Stimulated activated CD8-positive, alpha-beta memory T cell treated with anti-CD3 and anti-CD28 coated beads, Interleukin-15, amount 100 ng/mL, for 1 hour (primary cell): ENCODE measurements around the gene TMEM106B.

Experiments used
- DNase-seq: peaks from one replicate; pipeline ENCODE4 v3.0.0-alpha.2; 2020; ENCODE audit warnings: low read depth

Gene TMEM106B

DNA sequence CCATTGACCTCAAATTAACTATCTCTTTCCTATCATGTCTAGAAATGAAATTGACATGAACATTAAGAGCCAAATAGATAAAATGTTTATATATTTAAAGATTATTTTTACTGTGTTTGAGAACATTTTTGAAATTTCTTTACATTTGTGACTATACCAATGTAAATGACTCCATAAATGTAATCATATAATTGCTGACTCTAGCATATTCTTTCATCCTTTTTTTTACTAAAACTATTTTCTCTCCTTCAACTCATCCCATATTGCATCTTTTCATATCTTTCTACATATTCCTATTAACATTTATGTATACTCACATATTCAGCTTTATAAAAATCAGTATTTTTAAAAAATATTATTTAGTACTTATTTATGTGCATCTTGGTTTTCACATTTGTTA is 16.9 kb downstream of the TMEM106B start:
- no peak for DNase-seq

DNA sequence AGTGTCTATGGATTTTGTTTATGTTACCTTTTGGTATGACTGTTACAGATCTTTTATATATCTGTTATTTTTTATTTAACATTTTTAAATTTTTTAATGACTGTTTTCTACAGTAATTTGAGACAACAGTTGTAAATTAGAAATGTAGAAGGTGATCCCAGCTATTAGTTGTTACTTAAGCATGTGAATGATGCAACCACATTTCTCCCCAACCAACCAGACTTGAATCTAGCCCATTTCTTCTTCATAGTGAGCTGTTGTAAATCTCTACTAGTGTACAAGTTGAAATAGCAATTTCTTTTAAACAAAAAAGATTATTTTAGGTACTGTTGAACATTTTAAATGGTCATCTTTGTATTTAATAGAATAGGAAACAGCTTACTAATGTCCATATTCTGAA is 18.0 kb downstream of the TMEM106B start:
- no peak for DNase-seq

DNA sequence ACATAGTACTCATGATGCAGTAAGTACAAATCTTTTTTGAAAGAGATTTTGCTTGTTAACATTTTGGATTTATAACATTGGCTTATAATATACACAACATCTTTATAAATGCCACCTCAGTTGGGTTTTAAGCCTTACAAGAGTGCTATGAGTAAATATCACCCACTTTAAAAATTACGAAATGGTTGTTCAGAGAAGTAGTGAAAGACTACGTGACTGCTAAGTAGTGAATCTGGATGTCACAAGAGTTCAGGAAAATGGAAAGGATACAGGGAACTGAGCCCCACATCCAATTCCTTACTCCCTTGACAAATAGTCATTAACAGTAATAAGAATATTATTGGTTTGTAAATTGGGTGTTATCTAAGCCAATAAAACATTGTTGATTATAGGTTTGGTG is 20.0 kb downstream of the TMEM106B start:
- DNase-seq: no peak

DNA sequence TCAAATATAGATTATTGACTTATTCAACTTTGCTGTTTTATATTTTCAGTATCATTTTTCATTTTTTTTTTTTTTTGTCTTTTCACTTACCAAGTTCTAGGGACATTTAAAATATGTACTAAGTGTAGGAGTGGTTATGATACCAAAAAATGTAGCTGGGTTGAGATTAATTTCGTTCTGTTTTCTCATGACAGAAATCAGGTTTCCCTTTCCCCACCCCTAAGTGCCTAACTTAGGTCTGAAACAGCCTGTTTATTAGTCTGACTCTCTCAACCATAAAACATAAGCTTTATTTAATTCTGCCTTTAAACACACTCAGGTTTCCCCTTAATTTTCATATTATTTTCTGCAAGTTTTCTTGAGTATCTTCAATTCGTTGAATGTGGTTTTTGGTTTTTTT is 22.1 kb downstream of the TMEM106B start:
- DNase-seq: no peak

DNA sequence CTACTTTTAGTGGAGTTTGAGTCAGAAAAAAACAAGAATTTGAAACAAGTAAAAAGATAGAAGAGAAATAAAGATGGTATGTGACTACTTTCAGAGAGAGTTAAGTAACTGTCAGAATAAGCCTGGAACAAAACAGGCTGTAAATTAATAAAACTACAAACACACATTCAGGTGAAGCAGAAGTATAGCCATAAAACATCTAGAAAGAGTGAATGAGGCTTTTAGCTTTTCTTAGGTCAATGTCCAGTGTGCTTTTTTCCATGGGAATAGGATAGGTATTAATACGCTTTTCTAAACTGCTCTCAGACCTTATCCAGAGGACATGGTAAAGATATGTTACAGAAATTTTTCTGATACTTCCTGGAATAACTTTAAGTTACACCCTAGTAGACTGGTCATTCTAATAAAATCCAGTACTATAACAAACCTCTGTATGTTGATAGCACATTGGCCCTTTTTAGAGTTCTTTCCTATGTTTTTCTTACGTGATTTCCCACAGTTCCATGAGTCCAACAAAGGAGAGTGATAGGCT is 23.3 kb downstream of the TMEM106B start:
- DNase-seq: no peak

DNA sequence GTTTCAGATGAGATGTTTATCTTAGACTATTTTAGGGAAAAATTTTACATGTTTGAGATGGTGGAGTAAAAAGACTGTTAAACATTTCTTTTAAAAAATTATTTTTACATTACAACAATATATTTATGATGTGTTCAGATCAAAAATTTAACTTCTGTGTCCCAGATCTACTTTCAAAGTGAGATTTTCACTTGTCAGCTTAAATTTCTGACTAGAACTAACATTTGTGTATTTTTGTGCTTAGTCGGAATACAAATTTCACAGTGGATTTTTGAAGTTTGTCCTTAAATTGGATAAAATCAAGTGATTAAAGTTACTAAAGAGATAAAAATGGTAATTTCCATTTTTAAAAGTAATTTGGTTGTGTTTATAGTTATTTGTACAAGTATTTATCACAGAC is 24.9 kb downstream of the TMEM106B start:
- DNase-seq: no peak

DNA sequence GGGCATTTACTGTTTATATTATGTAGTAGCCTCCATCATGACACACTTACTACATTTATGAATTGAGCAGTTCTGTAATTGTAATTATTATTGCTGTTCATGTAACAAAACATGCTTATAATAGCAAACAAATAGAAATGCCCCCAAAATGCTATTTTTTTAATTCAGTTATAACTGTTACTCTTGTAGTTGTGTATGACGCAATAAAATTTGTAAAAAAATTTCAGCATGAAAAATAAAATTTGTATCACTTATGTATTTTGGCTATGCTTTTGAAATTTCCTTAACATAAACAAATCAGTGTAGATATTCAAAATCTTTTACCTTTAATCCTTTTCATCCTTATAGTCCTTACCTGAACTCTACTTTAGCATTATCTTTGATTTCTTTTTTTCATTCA is 25.9 kb downstream of the TMEM106B start:
- DNase-seq: no peak

DNA sequence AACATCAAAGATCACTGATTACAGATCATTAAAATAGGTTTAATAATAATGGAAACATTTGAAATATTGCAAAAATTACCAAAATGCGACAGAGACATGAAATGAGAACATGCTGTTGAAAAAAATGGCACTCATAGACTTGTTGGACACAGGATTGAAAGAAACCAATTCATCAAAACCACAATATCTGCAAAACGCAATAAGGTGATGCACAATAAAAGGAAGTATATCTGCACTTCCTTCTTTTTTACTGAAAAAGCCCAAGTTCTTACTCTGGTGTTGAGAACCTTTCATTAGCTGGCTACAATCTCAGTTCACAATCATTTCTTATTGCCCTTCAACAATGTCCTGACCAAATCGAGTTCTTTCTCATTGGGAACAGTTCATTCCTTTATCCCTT is 28.7 kb downstream of the TMEM106B start:
- no peak for DNase-seq

DNA sequence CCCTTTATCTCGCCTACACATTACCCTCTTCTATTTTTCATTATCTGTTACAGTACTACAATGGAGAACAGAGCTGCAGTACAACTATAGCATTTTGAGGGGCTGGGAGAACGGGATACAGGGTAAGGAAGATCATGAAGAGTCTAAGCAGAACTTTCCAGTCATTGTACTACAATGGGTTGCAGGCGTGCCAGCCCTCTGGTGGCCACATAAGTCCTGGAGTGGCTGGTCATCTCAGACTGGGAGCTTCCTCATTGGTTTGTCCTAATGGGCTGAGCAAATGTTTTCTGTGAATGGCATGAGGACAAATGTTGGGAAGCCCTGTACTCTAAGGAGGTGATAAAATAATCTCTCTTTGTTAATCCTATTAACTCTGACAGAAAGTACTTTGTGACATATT is 33.0 kb downstream of the TMEM106B start:
- no peak for DNase-seq

DNA sequence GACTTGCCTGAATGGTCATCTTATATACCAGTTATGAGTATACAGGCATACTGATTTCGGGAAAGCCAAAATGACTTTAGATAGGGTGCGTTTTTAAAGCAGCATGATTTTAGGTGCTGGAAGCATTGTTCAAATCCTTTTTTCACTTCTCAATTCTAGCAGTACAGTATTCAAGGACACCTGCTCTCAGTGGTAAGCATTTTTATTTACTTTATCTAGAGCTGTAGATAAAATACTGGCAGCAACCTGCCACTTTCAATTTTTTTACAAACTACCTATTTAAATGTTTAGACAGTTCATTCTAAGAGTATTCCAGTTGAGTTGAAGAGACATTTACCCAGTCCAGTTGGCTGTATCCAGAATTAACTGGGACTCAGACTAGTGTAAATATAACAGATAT is 33.6 kb downstream of the TMEM106B start:
- no peak for DNase-seq

DNA sequence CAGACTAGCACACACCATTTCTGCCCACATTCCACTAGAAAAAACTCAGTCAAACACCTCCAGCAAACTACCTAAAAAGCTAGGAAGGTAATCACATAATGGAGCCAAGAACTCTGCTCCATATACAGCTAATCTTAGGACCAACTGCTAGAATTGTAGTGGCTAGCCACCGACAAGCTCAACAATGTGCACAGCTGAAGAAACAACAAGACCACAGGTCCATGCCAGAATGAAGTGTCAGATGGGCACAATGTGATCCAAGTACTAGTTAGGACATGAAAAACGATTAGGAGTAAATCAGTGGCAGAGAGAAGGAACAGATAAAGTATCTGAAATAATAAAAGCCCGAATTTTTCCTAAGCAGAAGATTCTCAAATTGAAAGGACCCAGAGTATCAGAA is 38.6 kb downstream of the TMEM106B start:
- DNase-seq: no peak

DNA sequence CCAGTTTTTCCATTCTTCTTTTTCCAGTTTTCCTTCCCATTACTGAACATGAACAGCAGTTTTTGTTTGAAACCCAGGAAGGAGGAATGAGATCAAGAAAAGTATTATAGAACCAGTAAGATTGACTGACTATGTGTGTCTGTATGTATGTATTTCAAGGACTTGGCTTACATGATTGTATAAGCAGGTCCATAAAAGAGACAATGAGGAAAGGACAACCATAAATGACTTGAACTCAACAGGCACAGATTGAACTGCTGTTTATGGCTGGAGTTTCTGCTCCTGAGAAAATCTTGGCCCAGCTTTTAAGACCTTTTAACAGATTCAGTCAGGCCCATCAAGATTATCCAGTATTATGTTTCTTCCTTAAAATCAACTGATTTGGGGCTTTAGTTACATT is 39.1 kb downstream of the TMEM106B start:
- DNase-seq: no peak

DNA sequence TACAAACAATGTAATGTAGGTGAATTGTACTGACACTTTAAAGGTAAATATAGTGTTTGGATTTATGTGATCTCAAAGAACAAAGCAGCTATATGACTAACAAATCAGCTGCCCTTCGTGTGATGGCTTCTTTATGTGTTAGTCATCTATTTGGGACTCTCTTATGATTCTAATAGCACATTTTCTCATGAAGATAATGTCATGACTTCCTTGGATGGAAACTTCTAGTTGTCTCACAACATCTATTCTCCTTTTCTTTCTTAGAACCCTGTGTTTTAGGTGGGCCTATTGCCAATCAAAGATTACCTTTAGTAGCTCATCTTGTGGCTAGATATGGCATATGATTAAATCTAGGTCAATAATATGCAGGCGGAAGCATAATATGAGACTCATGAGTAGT is 45.0 kb downstream of the TMEM106B start:
- no peak for DNase-seq

DNA sequence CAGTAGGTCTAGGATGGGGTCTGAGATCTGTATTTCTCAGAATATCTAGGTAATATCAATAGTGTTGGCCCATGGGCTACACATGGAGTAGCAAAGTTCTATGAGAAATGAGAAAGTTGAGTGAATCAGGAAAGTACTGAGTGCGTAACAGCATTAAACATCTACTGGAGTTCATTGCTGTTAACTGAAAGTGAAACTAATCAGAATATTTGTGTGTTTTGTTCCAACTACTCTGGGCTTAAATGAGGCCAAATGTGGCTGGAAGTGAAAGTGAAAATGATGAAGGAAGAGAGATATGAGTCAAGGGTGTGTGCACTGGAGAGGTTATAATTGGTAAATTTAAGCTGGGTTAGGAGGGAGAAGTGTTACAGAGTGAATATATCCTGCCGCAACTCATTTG is 46.5 kb downstream of the TMEM106B start:
- no peak for DNase-seq

DNA sequence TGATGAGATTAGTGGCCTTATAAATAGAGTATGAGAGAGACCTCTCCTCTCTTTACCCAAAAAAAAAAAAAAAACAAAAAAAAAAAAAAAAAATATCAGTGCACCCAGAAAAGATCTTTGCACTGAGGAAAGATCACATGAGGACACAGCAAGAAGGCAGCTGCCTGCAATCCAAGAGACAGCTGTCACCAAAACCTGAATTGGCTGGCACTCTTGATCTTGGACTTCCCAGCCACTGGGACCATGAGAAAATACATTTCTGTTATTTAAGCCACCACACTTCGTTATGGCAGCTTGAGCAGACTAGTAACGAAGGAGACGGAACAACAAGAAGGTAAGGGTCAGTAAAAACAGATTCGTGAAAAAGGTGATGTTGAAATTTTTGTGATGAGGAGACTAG is 47.0 kb downstream of the TMEM106B start:
- DNase-seq: no peak

DNA sequence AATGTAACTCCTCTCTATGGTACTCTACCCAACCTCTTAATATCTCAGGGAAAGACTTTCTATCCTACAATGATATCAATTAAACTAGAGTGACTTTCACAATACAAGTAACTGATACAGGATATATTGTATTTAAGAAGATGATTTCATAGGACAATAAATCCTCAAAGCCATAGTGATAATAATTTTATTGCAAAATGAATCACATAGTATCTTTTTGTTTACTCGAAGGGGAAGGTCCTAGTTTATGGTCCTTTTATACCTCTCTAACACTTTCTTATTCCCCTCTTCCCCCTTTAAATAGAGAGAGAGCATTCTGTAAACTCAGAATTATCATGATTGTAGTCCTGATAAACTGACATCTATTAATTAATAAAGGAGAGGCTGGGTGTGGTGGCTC is 56.4 kb downstream of the TMEM106B start:
- no peak for DNase-seq

DNA sequence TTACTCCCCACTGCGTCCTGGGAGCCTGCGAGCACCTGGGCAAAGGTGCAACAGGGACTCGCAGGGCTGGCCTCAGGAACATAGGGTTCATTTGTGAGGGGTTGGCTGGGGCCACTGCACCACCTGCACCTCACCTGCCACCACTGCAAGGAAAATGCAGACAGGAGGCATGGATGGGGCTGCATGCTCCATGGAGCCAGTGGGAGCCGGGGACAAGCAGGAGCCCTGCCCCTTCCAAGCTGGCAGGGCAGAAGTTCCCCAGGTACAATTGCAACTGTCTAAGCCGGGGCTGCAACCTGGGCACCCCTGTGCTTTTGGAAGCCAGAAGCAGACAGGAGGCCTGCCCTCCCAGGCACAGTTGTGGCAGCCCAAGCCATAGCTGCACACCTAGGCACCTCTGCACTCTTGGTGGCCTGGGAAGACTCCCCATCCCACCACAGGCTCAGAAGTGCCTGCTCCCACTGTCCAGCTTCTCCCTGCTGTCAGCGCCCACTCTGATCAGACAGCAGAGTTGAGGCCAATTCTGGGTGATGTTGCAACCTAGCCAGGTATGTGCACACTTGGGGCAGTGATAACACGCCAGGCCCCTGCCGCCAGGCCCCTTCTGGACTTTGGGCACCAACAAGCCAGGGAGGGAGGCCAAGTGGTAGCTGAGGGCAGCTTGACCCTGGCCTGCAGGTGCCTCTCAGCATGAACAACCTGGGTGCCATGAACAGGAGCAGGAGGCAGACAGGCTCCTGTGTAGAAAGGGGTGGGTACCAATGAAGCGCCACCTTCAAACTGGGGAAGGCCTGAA is 58.2 kb downstream of the TMEM106B start:
- no peak for DNase-seq

DNA sequence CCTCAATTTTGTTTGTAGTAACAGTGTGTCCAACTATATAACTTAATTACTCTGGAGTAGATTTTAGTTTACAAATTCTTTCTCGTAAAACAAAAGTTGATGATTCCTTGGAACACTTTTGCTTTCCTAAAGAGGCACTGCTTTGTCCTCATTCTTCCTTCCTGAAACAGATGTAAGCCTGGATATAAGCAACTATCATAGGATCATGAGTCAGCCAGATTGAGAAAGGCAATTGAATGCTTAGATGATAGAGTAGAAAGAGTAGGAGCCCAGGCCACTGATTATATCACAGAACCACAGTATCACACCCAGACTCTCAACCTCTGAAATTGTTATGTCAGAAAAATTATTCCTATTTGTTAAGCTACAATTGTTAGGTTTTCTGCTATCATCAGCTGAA is 69.9 kb downstream of the TMEM106B start:
- no peak for DNase-seq

DNA sequence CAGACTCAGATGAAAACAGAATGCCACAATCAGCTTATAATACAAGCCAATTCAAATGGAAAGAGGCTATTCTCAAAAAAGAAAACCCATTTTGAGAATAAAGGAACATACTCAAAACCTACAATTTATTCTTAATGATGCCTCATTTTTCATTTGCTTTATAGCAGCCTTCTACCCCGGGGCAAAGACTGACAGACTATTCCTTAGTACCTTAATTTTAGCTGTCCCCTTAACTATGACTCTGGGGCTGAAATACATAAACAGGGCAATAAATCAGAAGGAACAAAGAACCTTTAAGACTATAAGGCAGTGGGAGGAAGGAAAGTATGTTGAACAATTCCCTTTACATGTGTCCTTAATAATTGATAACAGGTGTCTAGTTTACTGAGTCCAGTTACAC is 76.8 kb downstream of the TMEM106B start:
- DNase-seq: no peak

DNA sequence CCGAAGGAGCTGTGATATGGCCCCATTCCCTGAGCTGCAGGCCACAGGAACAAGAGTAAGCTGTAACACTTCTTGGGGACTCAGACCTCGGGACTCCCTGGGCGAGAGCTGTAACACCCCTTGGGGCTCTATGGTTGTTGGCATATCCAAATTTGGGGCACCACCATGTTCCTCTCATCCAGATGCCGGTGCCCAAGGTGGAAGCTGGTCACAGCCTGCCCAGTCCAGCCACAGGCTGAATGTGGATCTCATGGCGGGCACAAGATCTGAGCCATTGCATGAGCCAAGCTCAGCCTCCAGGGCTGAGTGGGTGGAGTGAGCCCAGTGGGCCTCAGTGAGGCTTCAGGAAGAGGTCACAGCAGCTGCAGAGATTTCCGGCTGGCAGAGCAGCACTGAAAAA is 78.9 kb downstream of the TMEM106B start:
- no peak for DNase-seq

DNA sequence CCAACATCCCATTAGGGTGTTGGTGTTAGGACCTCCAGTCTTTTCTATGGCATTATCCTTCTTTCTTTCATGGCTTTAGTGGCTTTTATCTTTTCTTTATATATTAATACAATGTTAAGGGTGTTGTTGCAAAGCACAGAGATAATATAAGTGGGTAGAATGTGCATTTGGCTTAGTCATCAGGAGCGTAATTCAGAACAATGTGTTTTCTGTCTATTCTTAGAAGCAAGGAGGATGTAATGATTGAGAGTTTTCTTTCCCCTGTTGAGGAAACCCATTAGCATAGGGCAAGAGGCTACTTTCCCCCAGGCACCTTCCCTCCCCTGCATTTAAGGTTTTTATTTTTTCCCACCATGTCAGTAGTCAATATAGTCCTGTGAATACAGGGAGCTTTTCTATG is 79.7 kb downstream of the TMEM106B start:
- DNase-seq: no peak

DNA sequence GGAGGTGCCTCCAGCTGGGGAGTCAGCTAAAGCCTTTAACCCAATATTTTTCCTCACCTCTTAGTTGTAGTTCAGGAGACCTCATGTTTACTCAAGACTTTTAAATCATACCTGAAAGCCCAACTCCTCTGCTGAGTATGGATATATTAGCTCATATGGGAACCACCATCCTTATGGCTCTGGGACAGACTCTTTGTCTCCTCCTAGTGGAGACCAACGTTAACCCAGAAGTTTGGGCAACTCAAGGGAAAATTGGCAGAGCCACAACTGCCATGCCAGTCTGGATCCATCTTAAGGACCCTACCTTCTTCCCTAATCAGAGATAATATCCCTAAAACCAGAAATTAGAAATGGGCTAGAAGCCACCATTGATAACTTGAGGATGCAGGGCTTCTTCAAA is 80.8 kb downstream of the TMEM106B start:
- DNase-seq: no peak
